Keratinocyte (primary cell): Measurements from ENCODE around the gene MRO.

ENCODE experiments used
- CTCF ChIP-seq, 3 experiments: IDR thresholded peaks in 1 of 3; conservative IDR thresholded peaks in 1 of 3; optimal IDR thresholded peaks in 1 of 3; 2 replicates in 2 of 3; 3 replicates in 1 of 3; pipeline versions ENCODE3 to v1.5.1; 2011; ENCODE audit warnings: low read length in 3 of 3, mild to moderate bottlenecking in 3 of 3, moderate library complexity in 2 of 3, control low read depth in 1 of 3, inconsistent platforms in 1 of 3; ENCODE audit not compliant: insufficient read depth in 2 of 3; ENCODE audit errors: extremely low read depth in 1 of 3
- EZH2 ChIP-seq: IDR thresholded peaks from one replicate; pipeline ENCODE4 v1.6.1; 2012; ENCODE audit warnings: inconsistent platforms, mild to moderate bottlenecking, low read length, moderate library complexity

GRCh38 chr18:50769463-50769862 lies 50.4 kb downstream of the MRO start:
- TF ChIP-seq CTCF (optimal IDR thresholded peaks at IDR 0.05 in 1 of 3, IDR thresholded peaks at IDR 0.05 in 1 of 3, conservative IDR thresholded peaks at IDR 0.05 in 1 of 3; ENCODE audit: extremely low read depth in 1 of 3, insufficient read depth in 2 of 3, low read length in 3 of 3) (no peak), EZH2 (no peak)
